Neural progenitor cell (in vitro differentiated cells): ENCODE measurements around the gene FAU.

Experiments
- CTCF ChIP-seq: fragments of 200-600 bp; sonication (generic); IDR thresholded peaks from 2 replicates; pipeline ENCODE4 v1.5.1; 2017; ENCODE audit warnings: antibody characterized with exemption, mild to moderate bottlenecking
- EZH2 ChIP-seq: fragments of 200-600 bp; sonication (generic); IDR thresholded peaks from 2 replicates; pipeline ENCODE4 v1.6.1; 2017; ENCODE audit warnings: antibody characterized with exemption, mild to moderate bottlenecking, moderate library complexity
- EZH2phosphoT487 ChIP-seq: fragments of 200-600 bp; sonication (generic); IDR thresholded peaks from 2 replicates; pipeline ENCODE4 v1.6.1; 2017; ENCODE audit warnings: antibody characterized with exemption

GRCh38 chr11:65113839-65114238 lies 8.1 kb downstream of the FAU start:
- TF ChIP-seq CTCF (no peak), EZH2phosphoT487 (no peak), EZH2 (no peak)
